Small intestine (tissue), 7 donors: ENCODE results near the gene TMEM18. TPM values are rescaled to one million over a fixed set of nuclear protein-coding genes. Genes with fewer than 3 reads are reported as not detected.

Experiments
- DNase-seq, 2 donors: peaks; one replicate each; pipeline versions ENCODE4 v3.0.0 to v3.0.0-alpha.2; 2013
- FAIRE-seq: peaks from 2 replicates; lab custom pipeline; 2012; peaks lifted over from hg19 to GRCh38; lab: Jason Lieb, UNC
- H3K27ac ChIP-seq, 3 donors: one replicate each; pipeline ENCODE4 v1.5.1; 2013; ENCODE audit warnings: low read length in 2 of 3, mild to moderate bottlenecking in 2 of 3, control low read depth in 1 of 3, inconsistent platforms in 1 of 3, low read depth in 1 of 3, moderate library complexity in 1 of 3
- H3K27me3 ChIP-seq, 3 donors: one replicate each; pipeline ENCODE4 v1.6.1; 2013; ENCODE audit warnings: low read length in 3 of 3, inconsistent platforms in 1 of 3; ENCODE audit not compliant: control insufficient read depth in 3 of 3, insufficient read depth in 3 of 3
- H3K36me3 ChIP-seq, 3 donors: one replicate each; pipeline ENCODE4 v1.6.1; 2013; ENCODE audit warnings: low read length in 3 of 3, inconsistent platforms in 1 of 3, low read depth in 1 of 3, mild to moderate bottlenecking in 1 of 3, moderate library complexity in 1 of 3; ENCODE audit not compliant: control insufficient read depth in 3 of 3, insufficient read depth in 2 of 3
- H3K4me1 ChIP-seq, 3 donors: one replicate each; pipeline ENCODE4 v1.6.1; 2013; ENCODE audit warnings: low read length in 2 of 3, inconsistent platforms in 1 of 3, low read depth in 1 of 3, mild to moderate bottlenecking in 1 of 3, moderate library complexity in 1 of 3; ENCODE audit not compliant: control insufficient read depth in 3 of 3, insufficient read depth in 2 of 3
- H3K4me3 ChIP-seq, 3 donors: one replicate each; pipeline ENCODE4 v1.5.1; 2013; ENCODE audit warnings: low read length in 3 of 3, control low read depth in 1 of 3, inconsistent platforms in 1 of 3, low read depth in 1 of 3, mild to moderate bottlenecking in 1 of 3, moderate library complexity in 1 of 3
- H3K9me3 ChIP-seq, 2 donors: one replicate each; pipeline ENCODE4 v1.6.1; 2013; ENCODE audit warnings: low read depth in 1 of 2, low read length in 1 of 2; ENCODE audit not compliant: control insufficient read depth in 2 of 2, insufficient read depth in 1 of 2
- WGBS, 3 donors: extraction: QIAGEN DNeasy Blood & Tissue Kit; methylation state at CpG; one replicate each; pipeline ENCODE4 v1.1.7; 2013; 5-methylcytosine and 5-hydroxymethylcytosine counted together
- polyA plus RNA-seq, 4 donors: library from polyadenylated mRNA; stranded (reverse) in 3 of 4; unstranded in 1 of 4; fragments of 200-250 nt in 3 of 4; fragments of 120-200 nt in 1 of 4; gene quantifications; one replicate each; pipeline versions ENCODE4 v1.2.1 to v1.2.3, GENCODE V29; 2013
- donor health status: healthy with polysubstance abuse.
- donor health status: control.
- donor health status: control.
- donor health status: Bipolar disorder and iron deficiency.
- donor health status: healthy.

Gene TMEM18
- polyA plus RNA-seq, 4 donors, result 22.1 to 30.9 (median 25.8) TPM

- Histone ChIP-seq H3K27me3 (peaks cover 0 to 1% (median 0%) of the 10 kb centered on the region in 3 donors), H3K27ac (no peak overlapping the region), H3K36me3 (no peaks in the 10 kb centered on the region), H3K9me3 (peaks cover 0 to 3% of the 10 kb centered on the region in 2 donors), H3K4me1 (no peaks in the 10 kb centered on the region), H3K4me3 (no peak overlapping the region)
- DNase-seq (no peak), FAIRE-seq (no peak)
- WGBS, 3 donors, result 68 to 76% (median 74%) methylated on average over 25 of the region's 25 CpGs
These were observed 26.6 kb downstream of the TMEM18 start for GRCh38 chr2:650343-651310.

- H3K9me3 ChIP-seq, result no peaks in the 10 kb centered on the region
- H3K27ac ChIP-seq, result no peak overlapping the region
- 85 to 91% (median 87%) methylated on average over 20 of the region's 20 CpGs for WGBS, 3 donors
- peaks cover 0 to 1% (median 0%) of the 10 kb centered on the region in 3 donors for H3K27me3 ChIP-seq
- no peak overlapping the region for H3K4me3 ChIP-seq
- no peaks in the 10 kb centered on the region for H3K36me3 ChIP-seq
- FAIRE-seq (no peak), DNase-seq (no peak)
- H3K4me1 ChIP-seq, result no peaks in the 10 kb centered on the region
These were observed 27.5 kb downstream of the TMEM18 start for GRCh38 chr2:649426-650342.

GRCh38 chr2:648476-649424, 28.5 kb downstream of the TMEM18 start:
- DNase-seq, result no peak
- Histone ChIP-seq H3K27me3 (peaks cover 0 to 1% (median 0%) of the 10 kb centered on the region in 3 donors), H3K9me3 (no peaks in the 10 kb centered on the region), H3K4me3 (no peak overlapping the region), H3K36me3 (no peaks in the 10 kb centered on the region), H3K27ac (no peak overlapping the region), H3K4me1 (no peaks in the 10 kb centered on the region)
- WGBS, 3 donors, result 82 to 87% (median 85%) methylated on average over 26 of the region's 26 CpGs
- no peak for FAIRE-seq

GRCh38 chr2:647691-648231, 29.4 kb downstream of the TMEM18 start:
- Histone ChIP-seq H3K36me3 (no peaks in the 10 kb centered on the region), H3K9me3 (no peaks in the 10 kb centered on the region), H3K27me3 (peaks cover 0 to 1% (median 0%) of the 10 kb centered on the region in 3 donors), H3K4me1 (no peaks in the 10 kb centered on the region), H3K27ac (no peak overlapping the region), H3K4me3 (no peak overlapping the region)
- FAIRE-seq (no peak), DNase-seq (no peak)
- WGBS, 3 donors, result 81 to 87% (median 84%) methylated on average over 16 of the region's 16 CpGs

- peaks cover 0 to 1% (median 0%) of the 10 kb centered on the region in 3 donors for H3K27me3 ChIP-seq
- no peak overlapping the region for H3K4me3 ChIP-seq
- no peak overlapping the region for H3K27ac ChIP-seq
- DNase-seq (no peak), FAIRE-seq (no peak)
- no peaks in the 10 kb centered on the region for H3K9me3 ChIP-seq
- WGBS, 3 donors, result 72 to 85% (median 76%) methylated on average over 10 of the region's 10 CpGs
- no peaks in the 10 kb centered on the region for H3K36me3 ChIP-seq
- H3K4me1 ChIP-seq, result no peaks in the 10 kb centered on the region
These were observed 30.1 kb downstream of the TMEM18 start for GRCh38 chr2:647003-647560.

- no peak overlapping the region for H3K27ac ChIP-seq
- no peaks in the 10 kb centered on the region for H3K4me1 ChIP-seq
- no peak for DNase-seq
- H3K36me3 ChIP-seq, result no peaks in the 10 kb centered on the region
- 58 to 67% (median 62%) methylated on average over 5 of the region's 5 CpGs for WGBS, 3 donors
- H3K27me3 ChIP-seq, result peaks cover 0 to 1% (median 0%) of the 10 kb centered on the region in 3 donors
- H3K4me3 ChIP-seq, result no peak overlapping the region
- FAIRE-seq, result no peak
- H3K9me3 ChIP-seq, result no peaks in the 10 kb centered on the region
These were observed 32.3 kb downstream of the TMEM18 start for GRCh38 chr2:644871-645270.

GRCh38 chr2:643761-644160, 33.4 kb downstream of the TMEM18 start:
- DNase-seq, result no peak
- H3K36me3 ChIP-seq, result no peaks in the 10 kb centered on the region
- H3K4me1 ChIP-seq, result no peaks in the 10 kb centered on the region
- no peak for FAIRE-seq
- H3K4me3 ChIP-seq, result no peak overlapping the region
- no peak overlapping the region for H3K27ac ChIP-seq
- H3K9me3 ChIP-seq, result no peaks in the 10 kb centered on the region
- peaks cover 0 to 1% (median 0%) of the 10 kb centered on the region in 3 donors for H3K27me3 ChIP-seq
- WGBS, 3 donors, result 66 to 82% (median 72%) methylated on average over 4 of the region's 4 CpGs
